ENCODE measurements around the gene FAM9A.
"Not testable (repeated sequence)": the region's sequence is repeated elsewhere in the genome, so short reads cannot be mapped to it uniquely, and the experiment has no call there.

- not testable (repeated sequence) for TF ChIP-seq CTCF (IDR thresholded peaks at IDR 0.05); ZFX (IDR thresholded peaks at IDR 0.05; ENCODE audit: borderline replicate concordance)
These were observed 2.5 kb downstream of the FAM9A start for GRCh38 chrX:8798702-8799101.

All from 22Rv1 (cell line).